NCI-H82 (cell line): ENCODE results near the gene TCHH.
A peak's percentile ranks its signal among the peaks of the same experiment; 100 is the strongest.
"Not testable (repeated sequence)": the region's sequence is repeated elsewhere in the genome, so short reads cannot be mapped to it uniquely, and the experiment has no call there.

Experiments used
- DNase-seq: peaks from one replicate; lab custom pipeline; 2025; lab: John Stamatoyannopoulos, UW

Gene TCHH

GRCh38 chr1:152112101-152112884 lies 3.0 kb downstream of the TCHH start:
- peak; percentile 18 for DNase-seq

- peak; percentile 65 for DNase-seq
These were observed 3.7 kb downstream of the TCHH start for GRCh38 chr1:152111515-152111968.

DNA sequence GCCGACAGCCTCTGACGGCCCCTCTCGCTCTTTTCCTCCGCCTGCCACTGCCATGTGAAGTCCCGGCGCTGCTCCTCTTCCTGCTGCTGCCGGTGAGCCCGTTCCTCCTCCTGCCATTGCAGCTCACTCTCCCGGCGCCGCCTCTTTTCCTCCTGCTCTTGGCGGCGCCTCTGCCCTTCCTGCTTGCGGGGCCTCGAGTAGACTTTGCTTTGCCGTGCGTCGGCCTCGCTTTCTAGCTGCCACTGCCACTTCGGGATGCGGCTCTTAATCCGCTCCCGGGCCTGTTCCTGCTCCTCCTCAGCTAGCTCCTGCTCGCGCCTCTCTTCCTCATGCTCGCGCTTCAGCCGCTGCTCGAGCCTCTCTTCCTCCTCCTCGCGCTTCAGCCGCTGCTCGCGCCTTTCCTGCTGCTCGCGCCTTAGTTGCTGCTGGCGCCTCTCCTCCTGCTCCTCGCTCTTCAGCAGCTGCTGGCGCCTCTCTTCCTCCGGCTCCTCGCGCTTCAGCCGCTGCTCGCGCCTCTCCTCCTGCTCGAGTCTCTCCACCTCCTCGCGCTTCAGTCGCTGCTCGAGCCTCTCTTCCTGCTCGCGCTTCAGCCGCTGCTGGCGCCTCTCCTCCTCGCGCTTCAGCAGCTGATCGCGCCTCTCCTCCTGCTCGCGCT lies 4.3 kb downstream of the TCHH start:
- DNase-seq, result peak; percentile 68

DNA sequence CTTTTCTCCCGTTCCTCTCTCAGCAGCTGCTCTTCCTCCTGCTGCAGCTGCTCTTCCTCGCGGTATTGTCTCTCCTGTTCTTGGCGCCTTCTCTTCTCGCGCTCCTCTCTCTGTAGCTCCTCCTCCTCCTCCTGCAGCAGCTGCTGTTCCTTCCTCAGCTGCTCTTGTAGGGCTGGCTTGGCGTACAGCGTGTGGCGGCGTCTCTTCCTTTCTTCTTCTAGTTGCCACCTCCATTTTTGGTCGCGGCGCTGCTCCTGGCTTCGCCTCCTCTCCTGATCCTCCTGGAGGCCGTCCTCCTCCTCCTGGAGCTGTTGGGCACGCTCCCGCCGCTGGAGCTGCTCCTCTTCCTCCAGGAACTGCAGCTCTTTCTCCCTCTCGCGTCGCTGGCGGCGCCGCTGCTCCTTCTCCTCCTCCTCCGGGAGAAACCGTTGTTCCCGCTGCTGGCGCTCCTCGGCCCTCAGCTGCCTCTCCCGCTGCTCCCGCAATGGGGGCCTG lies 4.8 kb downstream of the TCHH start:
- DNase-seq, result peak; percentile 68

DNA sequence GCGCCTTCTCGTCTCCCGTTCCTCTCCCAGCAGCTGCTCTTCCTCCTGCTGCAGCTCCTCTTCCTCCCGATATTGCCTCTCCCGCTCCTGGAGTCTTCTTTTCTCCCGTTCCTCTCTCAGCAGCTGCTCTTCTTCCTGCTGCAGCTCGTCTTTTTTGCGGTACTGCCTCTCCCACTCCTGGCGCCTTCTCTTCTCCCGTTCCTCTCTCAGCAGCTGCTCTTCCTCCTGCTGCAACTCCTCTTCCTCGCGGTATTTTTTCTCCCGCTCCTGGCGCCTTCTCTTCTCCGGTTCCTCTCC lies 5.3 kb downstream of the TCHH start:
- no peak for DNase-seq

DNA sequence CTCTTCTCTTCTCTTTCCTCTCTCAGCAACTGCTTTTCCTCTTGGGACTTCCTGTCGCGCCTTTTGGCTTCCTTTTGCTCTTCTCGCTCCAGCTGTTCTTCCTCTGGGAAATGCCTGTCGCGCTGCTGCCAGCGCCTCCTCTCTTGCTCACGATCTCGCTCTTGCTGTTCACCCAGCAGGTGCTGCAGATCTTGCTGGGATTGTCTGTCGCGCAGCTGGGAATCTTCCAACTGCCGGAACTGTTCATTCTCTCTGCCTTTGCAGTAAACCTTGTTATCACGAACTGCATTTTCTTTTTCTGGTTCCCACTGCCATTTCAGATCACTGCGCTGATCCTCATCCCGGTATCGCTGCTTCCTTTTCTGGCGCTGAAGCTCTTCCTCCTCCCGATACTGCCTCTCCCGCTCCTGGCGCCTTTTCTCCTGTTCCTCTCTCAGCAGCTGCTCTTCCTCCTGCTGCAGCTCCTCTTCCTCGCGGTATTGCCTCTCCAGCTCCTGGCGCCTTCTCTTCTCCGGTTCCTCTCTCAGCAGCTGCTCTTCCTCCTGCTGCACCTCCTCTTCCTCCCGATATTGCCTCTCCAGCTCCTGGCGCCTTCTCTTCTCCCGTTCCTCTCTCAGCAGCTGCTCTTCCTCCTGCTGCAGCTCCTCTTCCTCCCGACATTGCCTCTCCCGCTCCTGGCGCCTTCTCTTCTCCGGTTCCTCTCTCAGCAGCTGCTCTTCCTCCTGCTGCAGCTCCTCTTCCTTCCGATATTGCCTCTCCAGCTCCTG lies 5.8 kb downstream of the TCHH start:
- no peak for DNase-seq

DNA sequence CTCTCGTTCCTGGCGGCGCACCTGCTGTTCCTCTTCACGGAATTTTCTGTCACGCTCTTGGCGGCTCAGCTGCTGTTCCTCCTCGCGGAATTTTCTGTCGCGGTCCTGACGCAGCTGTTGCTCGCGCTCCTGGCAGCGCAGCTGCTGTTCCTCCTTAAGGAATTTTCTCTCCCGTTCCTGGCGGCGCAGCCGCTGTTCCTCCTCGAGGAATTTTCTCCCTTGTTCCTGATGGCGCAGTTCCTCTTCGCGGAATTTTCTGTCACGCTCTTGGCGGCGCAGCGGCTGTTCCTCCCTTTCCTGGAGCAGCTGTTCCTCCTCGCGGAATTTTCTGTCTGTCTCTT lies 6.4 kb downstream of the TCHH start:
- DNase-seq, result no peak

DNA sequence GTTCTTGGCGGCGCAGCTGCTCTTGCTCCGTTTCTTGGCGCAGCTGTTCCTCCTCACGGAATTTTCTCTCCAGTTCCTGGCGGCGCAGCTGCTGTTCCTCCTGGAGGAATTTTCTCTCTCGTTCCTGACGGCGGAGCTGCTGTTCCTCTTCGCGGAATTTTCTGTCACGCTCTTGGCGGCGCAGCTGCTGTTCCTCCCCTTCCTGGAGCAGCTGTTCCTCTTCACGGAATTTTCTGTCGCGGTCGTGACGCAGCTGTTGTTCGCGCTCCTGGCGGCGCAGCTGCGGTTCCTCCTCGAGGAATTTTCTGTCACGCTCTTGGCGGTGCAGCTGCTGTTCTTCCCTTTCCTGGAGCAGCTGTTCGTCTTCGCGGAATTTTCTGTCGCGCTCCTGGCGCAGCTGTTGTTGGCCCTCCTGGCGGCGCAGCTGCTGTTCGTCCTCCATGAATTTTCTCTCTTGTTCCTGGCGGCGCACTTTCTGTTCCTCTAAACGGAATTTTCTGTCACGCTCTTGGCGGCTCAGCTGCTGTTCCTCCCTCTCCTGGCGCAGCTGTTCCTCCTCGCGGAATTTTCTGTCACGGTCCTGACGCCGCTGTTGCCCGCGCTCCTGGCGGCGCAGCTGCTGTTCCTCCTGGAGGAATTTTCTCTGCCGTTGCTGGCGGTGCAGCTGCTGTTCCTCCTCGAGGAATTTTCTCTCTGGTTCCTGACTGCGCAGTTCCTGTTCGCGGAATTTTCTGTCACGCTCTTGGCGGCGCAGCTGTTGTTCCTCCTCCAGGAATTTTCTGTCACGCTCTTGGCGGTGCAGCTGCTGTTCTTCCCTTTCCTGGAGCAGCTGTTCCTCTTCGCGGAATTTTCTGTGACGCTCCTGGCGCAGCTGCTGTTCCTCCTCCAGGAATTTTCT lies 7.0 kb downstream of the TCHH start:
- peak; percentile 62 for DNase-seq

GRCh38 chr1:152107031-152107983 lies 7.9 kb downstream of the TCHH start:
- DNase-seq, result no peak

GRCh38 chr1:152104854-152105253 lies 10.4 kb downstream of the TCHH start:
- no peak for DNase-seq

DNA sequence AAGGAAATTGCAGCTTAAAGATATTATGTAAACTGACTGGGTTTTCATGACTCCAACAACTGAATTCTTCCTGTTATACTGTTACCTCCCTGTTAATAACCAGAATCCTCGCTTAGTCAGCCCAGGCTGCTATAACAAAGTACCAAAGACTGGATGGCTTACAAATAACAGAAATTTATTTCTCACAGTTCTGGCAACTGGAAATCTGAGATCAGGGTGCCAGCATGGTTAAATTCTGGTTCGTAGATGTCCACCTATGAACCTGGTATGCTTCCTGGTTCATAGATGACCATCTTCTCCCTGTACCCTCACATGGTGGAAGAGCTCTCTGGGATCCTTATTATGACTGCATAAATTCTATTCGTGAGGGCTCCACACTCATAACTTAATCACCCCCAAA lies 18.3 kb downstream of the TCHH start:
- DNase-seq, result no peak

DNA sequence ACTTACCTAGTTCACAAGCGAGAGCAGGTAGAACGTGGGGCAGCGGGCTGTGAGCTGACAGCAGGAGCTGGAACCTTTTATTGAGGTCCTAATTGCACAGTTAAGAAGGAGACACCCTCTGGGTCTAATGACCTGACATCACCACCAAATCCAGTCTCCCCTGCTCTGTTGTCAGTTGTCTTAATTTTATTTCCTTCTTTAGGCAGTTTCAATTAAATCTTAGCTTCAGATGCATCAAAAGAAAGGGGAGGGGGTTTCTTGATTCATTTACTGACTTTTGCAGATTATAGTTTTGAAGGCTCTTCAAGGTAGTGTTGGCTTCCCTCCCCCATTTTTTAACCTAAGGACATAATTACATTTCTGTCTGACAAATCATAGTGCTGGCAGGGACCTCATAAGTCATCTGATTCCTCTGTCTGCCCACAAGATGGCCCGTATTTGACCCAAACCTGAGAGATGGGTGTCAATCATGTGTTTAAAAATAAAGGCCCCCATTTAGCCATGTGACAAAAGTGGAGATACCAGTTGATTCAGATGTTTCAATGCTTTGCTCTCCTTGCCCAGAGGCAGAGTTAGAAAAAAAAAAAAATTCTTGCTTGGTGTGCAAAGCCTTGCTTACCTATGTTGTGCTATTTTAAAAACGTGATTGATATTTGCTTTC lies 26.1 kb downstream of the TCHH start, which contains the start of gene TCHHL1:
TCHHL1 (minus strand) TSS at position 51 of the 661 bp plus-strand sequence. CDS start 921 bp downstream, outside the sequence.
- no peak for DNase-seq

GRCh38 chr1:152086760-152087159 lies 28.5 kb downstream of the TCHH start:
- no peak for DNase-seq

- DNase-seq, result no peak
These were observed 30.4 kb downstream of the TCHH start for GRCh38 chr1:152084853-152085252.

DNA sequence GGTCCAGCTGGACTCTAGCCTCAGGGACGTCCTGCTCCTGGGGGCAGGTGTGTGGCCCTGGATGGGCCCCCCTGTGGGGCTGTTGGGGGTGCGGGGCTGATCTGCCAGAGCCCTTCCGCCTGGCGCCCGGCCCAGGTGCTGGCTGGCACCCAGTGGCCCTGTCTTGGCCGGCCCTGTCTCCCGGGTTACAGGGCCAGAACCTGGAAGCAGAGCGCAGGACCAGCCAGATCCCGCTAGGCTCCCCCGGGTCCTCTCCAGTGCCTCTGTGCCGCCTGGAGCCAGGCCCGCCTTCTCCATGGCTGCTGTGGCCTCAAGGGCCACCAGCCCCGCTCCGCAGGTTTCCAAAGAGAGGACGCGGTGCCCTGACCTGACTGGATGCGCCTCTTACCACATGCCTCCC lies 34.2 kb downstream of the TCHH start:
- DNase-seq, result not testable (repeated sequence)

- DNase-seq, result not testable (repeated sequence)
These were observed 34.8 kb downstream of the TCHH start for GRCh38 chr1:152080494-152080893.

DNA sequence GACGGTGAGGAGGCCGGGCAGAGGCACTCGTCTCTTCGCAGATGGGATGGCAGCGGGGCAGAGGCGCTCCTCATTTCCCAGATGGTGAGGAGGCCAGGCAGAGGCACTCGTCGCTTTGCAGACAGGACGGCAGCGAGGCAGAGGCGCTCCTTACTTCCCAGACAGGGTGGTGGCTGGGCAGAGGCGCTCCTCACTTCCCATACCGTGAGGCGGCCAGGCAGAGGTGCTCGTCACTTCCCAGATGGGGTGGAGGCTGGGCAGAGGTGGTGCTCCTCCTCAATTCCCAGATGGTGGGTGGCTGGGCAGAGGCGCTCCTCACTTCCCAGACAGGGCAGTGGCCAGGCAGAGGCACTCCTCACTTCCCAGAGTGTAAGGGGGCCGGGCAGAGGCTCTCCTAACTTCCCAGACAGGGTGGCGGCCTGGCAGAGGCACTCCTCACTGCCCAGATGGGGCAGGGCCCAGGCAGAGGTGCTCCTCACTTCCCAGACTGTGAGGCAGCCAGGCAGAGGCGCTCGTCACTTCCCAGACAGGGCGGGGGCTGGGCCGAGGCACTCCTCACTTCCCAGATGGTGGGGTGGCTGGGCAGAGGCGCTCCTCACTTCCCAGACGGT lies 36.3 kb downstream of the TCHH start:
- DNase-seq, result no peak

DNA sequence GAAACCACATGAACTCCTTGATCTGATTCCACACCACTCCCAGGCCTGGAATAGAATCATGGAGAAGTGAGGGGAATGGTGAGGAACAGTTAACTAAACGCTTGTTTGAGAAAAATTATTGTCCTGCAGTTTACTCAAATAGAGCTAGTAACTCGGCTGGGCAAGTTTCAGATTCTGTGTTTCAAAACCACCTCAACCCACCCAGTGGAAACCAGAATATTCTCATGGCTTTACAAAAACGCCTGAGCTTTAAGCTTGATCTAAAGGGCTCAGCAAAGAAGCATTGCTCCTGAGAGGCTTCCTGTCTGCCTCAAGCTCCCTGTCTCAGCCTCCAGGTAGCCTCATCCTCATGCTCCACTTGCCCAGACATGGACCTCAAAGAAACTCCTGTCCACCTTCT lies 42.9 kb downstream of the TCHH start:
- DNase-seq, result no peak

DNA sequence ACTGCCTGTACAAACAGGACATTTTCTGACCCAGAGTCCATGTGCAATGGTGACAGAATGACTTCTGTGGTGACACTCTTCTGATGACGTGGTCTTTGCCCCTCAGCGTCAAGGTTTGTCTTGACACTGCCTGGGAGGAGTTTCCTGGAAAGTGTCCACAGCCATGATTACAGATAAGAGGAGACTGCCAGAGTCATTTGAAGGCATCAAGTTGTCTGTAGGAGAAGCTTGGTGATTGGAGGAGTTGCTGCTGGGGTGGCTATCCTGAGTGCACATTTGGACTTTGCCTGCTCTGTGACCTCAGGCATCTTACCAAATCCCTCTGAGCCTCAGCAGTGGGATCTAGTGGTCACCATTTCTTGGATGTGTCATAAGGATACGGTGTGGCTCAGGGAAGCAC lies 44.1 kb downstream of the TCHH start:
- DNase-seq, result no peak

- DNase-seq, result no peak
These were observed 47.3 kb downstream of the TCHH start for GRCh38 chr1:152067929-152068328.
